PFSK-1 (cell line): ENCODE results near the gene ADAMTS15.

ENCODE experiments used
- FOXP2 ChIP-seq: optimal IDR thresholded peaks from 2 replicates; pipeline ENCODE3; 2011; ENCODE audit warnings: borderline replicate concordance, control low read depth, inconsistent platforms; ENCODE audit not compliant: insufficient read depth; ENCODE audit errors: extremely low read length, extremely low read depth
- POLR2AphosphoS5 ChIP-seq: IDR thresholded peaks from 2 replicates; pipeline ENCODE4 v1.6.1; 2012; ENCODE audit warnings: low read depth, mild to moderate bottlenecking, control low read depth, low read length, moderate library complexity
- REST ChIP-seq, 2 experiments: IDR thresholded peaks; 2 replicates each; pipeline versions ENCODE4 v1.6.1 to v1.8.0; 2011 to 2012; ENCODE audit warnings: low read depth in 2 of 2, low read length in 2 of 2, control low read depth in 1 of 2, inconsistent platforms in 1 of 2, mild to moderate bottlenecking in 1 of 2, moderate library complexity in 1 of 2; ENCODE audit not compliant: insufficient read depth in 1 of 2
- SIN3A ChIP-seq: IDR thresholded peaks from 2 replicates; pipeline ENCODE4 v1.6.1; 2012; ENCODE audit warnings: mild to moderate bottlenecking, low read length, moderate library complexity, borderline replicate concordance; ENCODE audit not compliant: insufficient read depth
- TAF1 ChIP-seq: IDR thresholded peaks from 2 replicates; pipeline ENCODE4 v1.6.1; 2012; ENCODE audit warnings: low read length, control low read depth, borderline replicate concordance; ENCODE audit not compliant: insufficient read depth

The ADAMTS15 gene

GRCh38 chr11:130490682-130491449 lies 42.4 kb downstream of the ADAMTS15 start:
- TF ChIP-seq SIN3A (no peak), REST (IDR thresholded peaks at IDR 0.05; ENCODE audit: insufficient read depth in 1 of 2, low read depth in 2 of 2, low read length in 2 of 2) (no peak)

GRCh38 chr11:130498181-130498580 lies 49.7 kb downstream of the ADAMTS15 start:
- TF ChIP-seq POLR2AphosphoS5 (no peak), FOXP2 (no peak), REST (IDR thresholded peaks at IDR 0.05; ENCODE audit: insufficient read depth in 1 of 2, low read depth in 2 of 2, low read length in 2 of 2) (no peak), TAF1 (no peak), SIN3A (no peak)

- TF ChIP-seq REST (IDR thresholded peaks at IDR 0.05; ENCODE audit: insufficient read depth in 1 of 2, low read depth in 2 of 2, low read length in 2 of 2) (no peak), SIN3A (no peak), TAF1 (no peak), POLR2AphosphoS5 (no peak), FOXP2 (no peak)
These were observed 51.4 kb downstream of the ADAMTS15 start for GRCh38 chr11:130499828-130500227.

- TF ChIP-seq SIN3A: no peak
- TF ChIP-seq TAF1: no peak
- TF ChIP-seq POLR2AphosphoS5: no peak
- no peak for TF ChIP-seq REST (IDR thresholded peaks at IDR 0.05; ENCODE audit: insufficient read depth in 1 of 2, low read depth in 2 of 2, low read length in 2 of 2)
- no peak for TF ChIP-seq FOXP2
These were observed 55.9 kb downstream of the ADAMTS15 start for GRCh38 chr11:130504317-130504716.

- TF ChIP-seq TAF1 (no peak), POLR2AphosphoS5 (no peak), FOXP2 (no peak), SIN3A (no peak), REST (IDR thresholded peaks at IDR 0.05; ENCODE audit: insufficient read depth in 1 of 2, low read depth in 2 of 2, low read length in 2 of 2) (no peak)
These were observed 60.5 kb downstream of the ADAMTS15 start for GRCh38 chr11:130508913-130509312.
